Activated CD8-positive, alpha-beta T cell treated with anti-CD3 and anti-CD28 coated beads for 36 hours (primary cell): ENCODE measurements around the gene CEP128. TPM values are rescaled to one million over a fixed set of nuclear protein-coding genes. Genes with fewer than 3 reads are reported as not detected.

ENCODE experiments used
- ATAC-seq: fragments of 200-7000 bp; cut with Tn5 transposase; one replicate; pipeline ENCODE4 v1.10.0; 2021; ENCODE audit warnings: mild to moderate bottlenecking, moderate library complexity
- CTCF ChIA-PET: fragments of 350-600 bp; sonication (Branson Sonifier 250); formaldehyde crosslinking; loops from one replicate; lab custom pipeline; 2021; ENCODE audit warnings: antibody characterized with exemption; lab: Charles Lee
- POLR2A ChIA-PET: fragments of 350-600 bp; sonication (Branson Sonifier 250); formaldehyde crosslinking; loops from one replicate; lab custom pipeline; 2021; ENCODE audit warnings: antibody characterized with exemption; lab: Charles Lee
- DNase-seq: peaks from one replicate; pipeline ENCODE4 v3.0.0-alpha.2; 2020
- H3K27ac Mint-ChIP-seq: one replicate; pipeline ENCODE4 v1.8.0; 2021; ENCODE audit warnings: mild to moderate bottlenecking, mixed read lengths
- H3K27me3 Mint-ChIP-seq: one replicate; pipeline ENCODE4 v1.8.0; 2021; ENCODE audit warnings: mixed read lengths
- H3K36me3 Mint-ChIP-seq: one replicate; pipeline ENCODE4 v1.8.0; 2021; ENCODE audit warnings: low read depth, mixed read lengths
- H3K4me1 Mint-ChIP-seq: one replicate; pipeline ENCODE4 v1.8.0; 2021; ENCODE audit warnings: low read depth, mixed read lengths
- H3K4me3 Mint-ChIP-seq: one replicate; pipeline ENCODE4 v1.8.0; 2021; ENCODE audit warnings: mild to moderate bottlenecking, moderate library complexity, mixed read lengths
- H3K9me3 Mint-ChIP-seq: one replicate; pipeline ENCODE4 v1.8.0; 2021; ENCODE audit warnings: mixed read lengths
- CTCF ChIP-seq: fragments of 200-600 bp; IDR thresholded peaks from one replicate; pipeline ENCODE4 v1.8.0; 2022; ENCODE audit warnings: antibody characterized with exemption, mild to moderate bottlenecking
- intact Hi-C: fragments of 100-400 bp; cut with micrococcal nuclease; formaldehyde crosslinking; loops from one replicate; pipeline ENCODE4 v1.10.0; 2022
- total RNA-seq, 2 experiments: library from RNA; stranded (reverse); gene quantifications; one replicate each; pipeline ENCODE4 v1.2.3, GENCODE V29; 2021

Gene CEP128
- total RNA-seq, 2 experiments from 2014 or later: 21.6 to 22.5 TPM

- no peak for ATAC-seq
- ChIA-PET CTCF (no interaction called here), POLR2A (no interaction called here)
- Mint-ChIP-seq H3K27me3 (no peaks in the 10 kb centered on the region), H3K9me3 (no peaks in the 10 kb centered on the region), H3K4me3 (no peak overlapping the region), H3K4me1 (no peaks in the 10 kb centered on the region), H3K27ac (no peak overlapping the region), H3K36me3 (no peaks in the 10 kb centered on the region)
- no peak for DNase-seq
- TF ChIP-seq CTCF: no peak
- intact Hi-C loops: no loop called here
Measured at GRCh38 chr14:80549141-80549540, 392.4 kb downstream of the CEP128 start.

- no peak for ATAC-seq
- CTCF ChIA-PET: no interaction called here
- intact Hi-C loops: no loop called here
Measured at GRCh38 chr14:80545935-80546854, 395.3 kb downstream of the CEP128 start.

DNA sequence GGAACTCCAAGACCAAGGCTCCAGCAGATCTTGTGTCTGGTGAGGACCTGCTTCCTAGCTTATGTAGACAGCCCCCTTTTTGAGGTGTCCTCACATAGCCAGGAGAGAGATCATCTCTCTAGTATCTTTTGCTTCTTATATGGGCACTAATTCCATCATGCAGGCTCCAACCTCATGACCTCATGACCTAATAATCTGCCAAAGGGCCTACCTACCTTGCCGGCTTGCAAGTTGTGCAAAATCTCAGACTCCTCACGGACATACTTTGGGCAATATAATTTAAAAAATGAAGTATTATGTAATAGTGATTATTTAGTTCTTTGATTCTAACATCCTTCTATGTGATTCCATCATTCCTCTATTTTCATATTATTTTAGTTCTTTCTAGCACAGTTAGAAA, 397.2 kb downstream of the CEP128 start:
- Mint-ChIP-seq H3K27ac (no peak overlapping the region), H3K9me3 (peaks cover 11% of the 10 kb centered on the region), H3K4me3 (no peak overlapping the region), H3K27me3 (no peaks in the 10 kb centered on the region), H3K4me1 (no peaks in the 10 kb centered on the region), H3K36me3 (peaks cover 1% of the 10 kb centered on the region)
- DNase-seq (no peak), ATAC-seq (no peak)
- intact Hi-C loops: no loop called here
- POLR2A ChIA-PET: no interaction called here
- no peak for TF ChIP-seq CTCF
- CTCF ChIA-PET: interaction anchor here (1.0 kb wide), 1 partner anchor 144 kb away, joined by 3 read pairs; no protein-coding TSS in a partner anchor

More at GRCh38 chr14:80545935-80546854, 395.3 kb downstream of the CEP128 start:
- Mint-ChIP-seq H3K4me3 (no peak overlapping the region), H3K27ac (no peak overlapping the region), H3K9me3 (no peaks in the 10 kb centered on the region), H3K36me3 (peaks cover 1% of the 10 kb centered on the region), H3K4me1 (no peaks in the 10 kb centered on the region), H3K27me3 (no peaks in the 10 kb centered on the region)
- TF ChIP-seq CTCF: no peak
- no peak for DNase-seq
- POLR2A ChIA-PET: no interaction called here

DNA sequence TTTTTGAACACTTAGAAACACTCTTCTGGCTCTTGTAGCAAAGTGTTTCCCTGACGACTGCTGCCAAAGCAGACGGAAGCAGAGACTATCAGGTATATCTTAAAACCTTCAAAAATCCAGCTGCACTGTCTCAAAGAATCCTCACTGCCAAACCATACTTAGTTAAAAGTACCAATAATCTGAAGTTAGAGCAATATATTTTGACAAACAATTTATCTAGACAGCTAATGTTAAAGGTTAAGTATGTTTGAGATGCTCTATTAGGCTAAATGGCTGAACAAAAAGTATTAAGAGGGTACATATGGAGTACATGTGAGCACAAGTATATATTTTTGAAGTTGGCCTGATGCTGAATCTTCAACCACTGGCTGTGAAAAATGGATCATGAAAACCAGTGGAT, 398.3 kb downstream of the CEP128 start:
- Mint-ChIP-seq H3K36me3 (peaks cover 1% of the 10 kb centered on the region), H3K27ac (no peak overlapping the region), H3K27me3 (no peaks in the 10 kb centered on the region), H3K9me3 (peaks cover 15% of the 10 kb centered on the region), H3K4me3 (no peak overlapping the region), H3K4me1 (no peaks in the 10 kb centered on the region)
- ChIA-PET POLR2A (no interaction called here), CTCF (no interaction called here)
- TF ChIP-seq CTCF: no peak
- intact Hi-C loops: no loop called here
- no peak for DNase-seq
- ATAC-seq: no peak

GRCh38 chr14:80538633-80539375, 402.7 kb downstream of the CEP128 start:
- H3K4me3 Mint-ChIP-seq: no peak overlapping the region
- intact Hi-C loops: no loop called here
- DNase-seq (no peak), ATAC-seq (no peak)
- H3K27me3 Mint-ChIP-seq: no peaks in the 10 kb centered on the region
- no peak overlapping the region for H3K27ac Mint-ChIP-seq
- ChIA-PET CTCF (no interaction called here), POLR2A (interaction anchor here (0.8 kb wide), 1 partner anchor 12 kb away, joined by 3 read pairs; no protein-coding TSS in a partner anchor)
- no peak for TF ChIP-seq CTCF
- H3K9me3 Mint-ChIP-seq: peaks cover 15% of the 10 kb centered on the region
- H3K36me3 Mint-ChIP-seq: peaks cover 1% of the 10 kb centered on the region
- no peaks in the 10 kb centered on the region for H3K4me1 Mint-ChIP-seq
